HT-29 (cell line): ENCODE data around the gene HLA-B. TPM values are rescaled to one million over a fixed set of nuclear protein-coding genes. Genes with fewer than 3 reads are reported as not detected.
"Not testable (repeated sequence)": the region's sequence is repeated elsewhere in the genome, so short reads cannot be mapped to it uniquely, and the experiment has no call there.

Source experiments
- DNase-seq: peaks from one replicate; pipeline ENCODE4 v3.0.0-alpha.2; 2015; ENCODE audit warnings: low spot score
- total RNA-seq: library from RNA; depleted of rRNA; stranded (reverse); fragments of >200 nt; shearing (Covaris generic); gene quantifications from 2 replicates; pipeline ENCODE4 v1.2.3, GENCODE V29; 2014; rRNA removed

Gene HLA-B
- 15.3 and 19.8 TPM in 2 replicates for total RNA-seq

- peak; percentile 20 for DNase-seq
These were observed at the start of gene HLA-B for GRCh38 chr6:31356946-31357466. Gene HLA-B (minus strand): TSS chr6:31357179. CDS start chr6:31357158, 21 bp downstream.

- DNase-seq, result no peak
These were observed 49.0 kb upstream of the HLA-B start for GRCh38 chr6:31405996-31406395.

GRCh38 chr6:31404061-31404364 lies 47.0 kb upstream of the HLA-B start:
- DNase-seq, result not testable (repeated sequence)

DNA sequence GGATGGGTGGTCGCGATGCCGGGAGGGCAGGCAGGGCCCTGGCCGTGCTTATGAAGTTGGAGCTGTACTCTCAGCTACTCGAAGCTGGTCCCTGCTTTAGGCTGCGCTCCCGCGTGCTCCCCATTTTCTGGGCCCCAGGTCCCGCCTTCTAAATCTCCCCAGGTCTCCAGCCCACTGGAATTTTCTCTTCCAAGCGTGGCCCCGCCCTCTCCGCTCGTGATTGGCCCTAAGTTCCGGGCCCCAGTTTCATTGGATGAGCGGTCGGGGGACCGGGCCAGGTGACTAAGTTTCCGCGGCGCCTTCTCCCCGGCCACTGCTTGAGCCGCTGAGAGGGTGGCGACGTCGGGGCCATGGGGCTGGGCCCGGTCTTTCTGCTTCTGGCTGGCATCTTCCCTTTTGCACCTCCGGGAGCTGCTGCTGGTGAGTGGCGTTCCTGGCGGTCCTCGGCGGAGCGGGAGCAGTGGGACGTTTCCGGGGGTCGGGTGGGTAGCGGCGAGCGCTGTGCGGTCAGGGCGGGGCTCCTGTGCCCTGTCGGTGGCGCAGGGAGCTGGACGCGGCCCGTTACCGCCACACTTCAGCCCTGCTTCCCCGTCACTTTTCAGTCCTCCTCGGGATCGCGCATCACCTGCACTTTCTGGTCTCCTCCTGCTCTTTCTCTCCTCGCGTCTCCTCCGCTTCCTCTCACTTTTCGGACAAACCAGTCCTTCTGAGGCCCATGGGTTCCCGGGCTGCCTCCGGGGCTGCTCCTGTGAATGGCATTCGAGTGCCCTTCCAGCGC lies 46.5 kb upstream of the HLA-B start, which contains the start of gene MICA:
Gene MICA, plus strand, starts transcription at position 313 of the 778 bp plus-strand sequence. Its CDS starts 38 bp downstream, at position 351.
- DNase-seq, result peak; percentile 97

GRCh38 chr6:31402324-31403282 lies 45.6 kb upstream of the HLA-B start:
- peak; percentile 75 for DNase-seq

- peak; percentile 58 for DNase-seq
These were observed 44.4 kb upstream of the HLA-B start for GRCh38 chr6:31401403-31401802.

DNA sequence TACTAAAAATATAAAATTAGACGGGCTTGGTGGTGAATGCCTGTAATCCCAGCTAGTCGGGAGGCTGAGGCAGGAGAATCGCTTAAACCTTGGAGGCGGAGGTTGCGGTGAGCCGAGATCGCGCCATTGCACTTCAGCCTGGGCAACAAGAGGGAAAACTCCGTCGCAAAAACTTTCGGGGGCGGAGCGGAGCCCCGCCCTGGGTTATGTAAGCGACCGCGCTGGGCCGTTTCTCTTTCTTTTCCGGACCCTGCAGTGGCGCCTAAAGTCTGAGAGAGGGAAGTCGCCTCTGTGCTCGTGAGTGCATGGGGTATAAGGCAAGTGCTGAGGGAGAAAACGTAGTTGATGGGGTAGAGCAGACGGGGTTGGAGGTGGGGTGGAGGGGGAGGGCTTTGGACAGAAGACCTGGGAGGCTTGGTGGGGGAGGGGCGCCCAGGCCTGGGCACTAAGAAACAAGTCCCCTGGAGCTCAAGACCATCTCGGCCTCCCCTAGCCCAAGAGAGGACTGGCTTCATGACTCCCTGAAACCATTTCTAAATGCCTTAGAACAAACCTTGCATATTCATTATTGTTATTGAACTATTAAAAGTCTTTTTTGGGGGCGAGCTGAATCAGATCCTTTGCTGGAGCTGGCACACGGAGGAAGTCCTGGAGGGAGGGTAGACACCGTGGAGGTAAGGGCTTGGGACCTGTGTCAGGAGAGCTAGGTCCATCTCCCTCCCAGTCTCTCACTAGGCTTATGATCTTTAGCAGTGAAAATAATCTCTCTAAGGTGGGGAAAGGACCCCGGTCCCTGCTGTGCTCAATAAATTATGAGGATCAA lies 43.7 kb upstream of the HLA-B start:
- DNase-seq, result peak; percentile 70

DNA sequence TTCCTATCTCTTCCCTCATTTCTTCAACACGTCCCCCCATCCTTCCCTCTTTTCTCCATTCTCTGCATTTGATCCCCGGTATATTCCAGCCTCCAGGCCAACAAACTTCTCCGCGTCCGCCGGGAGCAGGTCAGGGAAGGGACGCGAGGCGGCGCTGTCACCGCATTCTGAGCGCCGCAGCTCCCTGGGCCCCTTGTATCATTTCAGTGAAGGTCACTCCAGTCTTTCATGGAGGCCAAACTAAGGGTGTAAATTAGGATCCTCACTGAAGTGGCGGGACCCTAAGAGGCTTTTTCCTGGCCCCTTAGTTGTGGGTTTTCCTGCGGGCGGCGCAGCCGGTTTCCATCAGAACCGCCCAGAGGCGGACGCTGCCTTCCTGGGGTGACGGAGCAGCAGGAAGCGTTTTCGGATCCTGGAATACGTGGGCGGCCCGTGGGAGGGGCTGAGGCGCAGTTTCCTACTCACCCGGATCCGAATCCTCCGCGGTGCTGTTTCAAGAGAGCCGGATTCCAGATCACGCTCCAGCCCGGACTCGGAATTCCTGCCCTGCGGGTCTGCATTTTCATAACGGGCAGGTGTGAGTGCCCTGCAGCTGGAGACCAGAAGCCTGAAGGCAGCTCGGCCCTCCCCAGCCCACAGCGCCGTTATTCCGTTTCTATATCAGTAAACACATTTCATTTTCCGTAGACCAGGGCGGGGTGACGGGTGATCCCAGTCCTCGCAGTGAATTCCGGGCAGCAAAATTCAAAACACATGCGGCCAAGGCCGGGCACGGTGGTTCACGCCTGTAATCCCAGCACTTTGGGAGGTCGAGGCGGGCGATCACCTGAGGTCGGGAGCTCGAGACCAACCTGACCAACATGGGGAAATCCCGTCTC lies 42.8 kb upstream of the HLA-B start:
- DNase-seq, result peak; percentile 91

GRCh38 chr6:31397901-31398525 lies 41.0 kb upstream of the HLA-B start:
- peak; percentile 53 for DNase-seq

DNA sequence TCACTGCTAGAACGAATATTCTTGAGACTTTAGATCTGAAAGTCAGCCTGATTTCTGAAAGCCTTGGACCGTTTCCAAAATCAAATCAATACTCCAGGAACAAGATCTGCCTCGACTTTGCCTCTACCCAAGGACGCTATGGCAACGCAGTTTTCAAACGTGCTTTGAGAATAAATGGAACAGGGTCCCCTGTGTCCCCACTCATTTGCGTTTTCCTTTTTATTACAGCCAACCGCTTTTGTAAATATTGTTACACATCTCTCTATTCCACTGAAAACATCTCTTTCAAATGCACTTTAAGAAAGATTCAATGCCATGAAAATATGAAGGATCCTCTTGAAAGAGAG lies 40.1 kb upstream of the HLA-B start:
- not testable (repeated sequence) for DNase-seq

GRCh38 chr6:31396422-31397152 lies 39.6 kb upstream of the HLA-B start:
- DNase-seq, result peak; percentile 94

DNA sequence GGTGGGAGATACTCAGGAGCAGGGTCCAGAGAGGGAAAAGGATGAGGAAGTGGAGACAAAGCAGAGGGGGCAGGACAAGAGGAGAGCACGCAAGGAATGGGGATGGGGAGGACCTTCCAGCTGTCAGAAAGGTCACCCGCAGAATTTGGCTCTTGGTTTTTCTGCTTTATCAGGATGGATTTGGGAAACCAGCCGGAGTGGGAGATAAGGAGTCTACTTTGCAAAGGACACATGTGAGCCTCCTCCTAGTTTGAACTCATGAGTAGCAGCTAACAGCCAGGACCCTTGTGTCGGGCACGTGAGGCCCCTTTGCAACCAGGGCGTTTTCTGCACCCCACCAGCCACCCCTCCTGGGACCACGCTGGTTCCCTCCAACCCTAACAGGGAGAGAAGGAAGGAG lies 38.9 kb upstream of the HLA-B start:
- no peak for DNase-seq

DNA sequence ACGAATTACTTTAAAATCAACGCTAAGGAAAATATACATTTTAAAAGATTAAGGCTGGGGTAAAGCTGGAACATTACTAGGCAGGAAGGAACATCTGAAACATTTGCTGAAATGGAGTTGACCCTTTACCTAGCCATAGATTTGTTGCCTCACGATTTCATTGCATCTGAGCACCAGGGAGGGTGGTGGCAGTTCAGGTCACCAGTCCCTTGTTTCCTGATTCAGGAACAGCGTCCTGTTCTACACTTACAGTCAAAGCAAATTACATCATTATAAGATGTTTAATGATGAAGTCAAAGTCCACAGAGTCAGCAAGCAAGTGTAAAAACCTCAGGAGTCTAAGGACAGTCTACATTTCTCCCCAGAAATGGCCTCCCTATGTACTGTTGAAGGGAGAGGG lies 37.4 kb upstream of the HLA-B start:
- no peak for DNase-seq

DNA sequence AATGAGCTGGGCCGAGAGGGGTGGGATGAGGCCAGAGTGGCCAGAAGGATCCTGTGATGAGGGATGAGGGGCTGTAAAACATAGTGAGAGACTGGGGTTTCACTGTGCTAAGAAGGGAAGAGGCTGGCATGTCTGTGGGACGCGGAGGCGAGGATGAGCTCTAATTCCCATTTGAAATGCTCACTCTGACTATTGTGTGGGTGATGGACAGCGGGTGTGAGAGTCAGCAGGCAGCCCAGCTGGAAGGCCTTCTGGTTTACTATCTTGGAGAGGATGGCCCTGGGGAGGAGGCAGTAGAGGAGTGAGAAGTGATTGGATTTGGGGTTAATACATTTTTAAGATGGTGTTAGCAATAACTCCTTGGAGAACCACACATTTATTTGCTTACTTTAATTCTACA lies 37.0 kb upstream of the HLA-B start:
- DNase-seq, result no peak

DNA sequence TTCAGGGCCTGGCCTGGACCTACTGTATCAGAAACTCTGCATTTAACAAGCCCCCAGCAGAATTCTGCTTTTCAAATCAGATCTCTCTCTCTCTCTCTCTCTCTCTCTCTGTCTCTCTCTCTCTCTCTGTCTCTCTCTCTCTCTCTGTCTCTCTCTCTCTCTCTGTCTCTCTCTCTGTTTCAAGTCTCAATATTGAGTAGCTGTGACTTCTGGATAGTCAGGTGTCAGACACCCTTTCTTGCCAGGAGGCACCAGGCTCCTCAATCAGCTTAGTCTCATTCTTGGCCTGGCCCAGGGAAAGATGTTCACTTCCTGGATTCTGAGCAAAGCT lies 32.8 kb upstream of the HLA-B start:
- DNase-seq, result not testable (repeated sequence)

- not testable (repeated sequence) for DNase-seq
These were observed 32.2 kb upstream of the HLA-B start for GRCh38 chr6:31388916-31389801.

DNA sequence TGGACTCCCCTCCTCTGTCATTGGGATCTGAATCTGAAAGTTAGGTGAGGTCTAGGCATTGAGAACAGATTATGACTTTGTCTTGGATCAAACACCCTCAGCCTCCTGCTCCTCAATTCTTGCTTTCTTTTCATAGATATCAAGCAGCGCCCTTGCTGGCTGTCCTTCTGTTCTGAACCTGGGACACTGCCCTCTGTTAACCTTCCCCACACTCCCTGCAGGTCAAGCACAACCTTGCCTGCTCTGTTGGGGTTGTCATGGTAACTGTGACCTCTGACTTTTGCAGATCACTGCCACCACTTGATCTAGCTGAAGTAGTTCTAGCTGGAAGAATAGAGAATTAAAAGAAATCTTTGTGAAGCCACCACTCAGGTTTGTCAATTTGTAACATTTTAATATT lies 30.0 kb upstream of the HLA-B start:
- no peak for DNase-seq

DNA sequence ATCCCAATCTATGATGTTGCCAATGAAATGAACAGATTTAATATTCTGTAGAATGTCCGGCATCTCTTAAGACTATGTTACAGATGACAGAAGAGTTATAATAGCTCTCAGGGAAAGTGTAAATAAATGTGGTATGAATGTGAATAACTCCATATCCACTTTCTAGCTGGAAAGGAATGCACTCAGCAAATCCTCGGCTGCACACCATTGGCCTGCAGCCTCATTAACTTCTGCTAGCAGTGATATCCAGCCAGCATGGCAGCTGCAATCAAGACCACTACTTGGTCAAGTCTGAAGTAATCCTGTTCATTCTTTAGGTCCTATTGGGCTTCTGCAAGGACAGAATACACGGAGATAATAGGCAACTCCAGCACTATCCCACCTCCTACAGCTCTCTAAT lies 29.1 kb upstream of the HLA-B start:
- DNase-seq, result no peak
